K562 (cell line): Measurements from ENCODE around the gene STXBP5L. TPM values are rescaled to one million over a fixed set of nuclear protein-coding genes. Genes with fewer than 3 reads are reported as not detected.

Source experiments
- ATAC-seq: fragments of 200-7000 bp; cut with Tn5 transposase; 3 replicates; pipeline ENCODE4 v1.9.1; 2020; ENCODE audit warnings: moderate library complexity
- BruUV-seq: library from RNA; stranded (reverse); fragments of 400-500 nt; replicated peaks from 2 replicates; lab custom pipeline; 2021; lab: Mats Ljungman, UMichigan
- CTCF ChIA-PET: fragments of 300-600 bp; formaldehyde crosslinking; extraction: SDS; loops from one replicate; lab custom pipeline; 2021; ENCODE audit warnings: low intra/inter-chr PET ratio; lab: Yijun Ruan, JAX
- POLR2A ChIA-PET: fragments of 300-600, 350-650 bp; sonication (Branson Sonifier 250); formaldehyde crosslinking; extraction: SDS; loops from one replicate; lab custom pipeline; 2021; ENCODE audit warnings: antibody characterized with exemption, inconsistent platforms; lab: Yijun Ruan, JAX
- DNase-seq, 4 experiments: peaks; one replicate each; pipeline versions ENCODE4 v3.0.0 to v3.0.0-alpha.2; 2011 to 2018; ENCODE audit warnings: low spot score in 3 of 4, mixed read lengths in 3 of 4; ENCODE audit errors: extremely low read depth in 1 of 4
- FAIRE-seq: peaks from 2 replicates; lab custom pipeline; 2011; peaks lifted over from hg19 to GRCh38; lab: Jason Lieb, UNC
- H2AFZ ChIP-seq: 2 replicates; pipeline ENCODE4 v1.6.0; 2011; ENCODE audit warnings: low read depth, low read length, control low read depth, inconsistent platforms
- H3K27ac ChIP-seq: fragments of 200-600 bp; 3 replicates; pipeline ENCODE4 v1.8.0; 2011; ENCODE audit warnings: low read depth, mild to moderate bottlenecking, control low read depth, inconsistent platforms, low read length, moderate library complexity, mixed read lengths; ENCODE audit errors: extremely low read depth
- H3K27me3 ChIP-seq, 2 experiments: fragments of 300-600 bp in 1 of 2; 2 replicates in 1 of 2; 3 replicates in 1 of 2; pipeline versions ENCODE4 v1.6.0 to v1.8.0; 2011; ENCODE audit warnings: inconsistent platforms in 2 of 2, low read length in 2 of 2, mild to moderate bottlenecking in 1 of 2, mixed read lengths in 1 of 2, moderate library complexity in 1 of 2; ENCODE audit not compliant: control insufficient read depth in 2 of 2, insufficient read depth in 2 of 2
- H3K36me3 ChIP-seq: fragments of 300-600 bp; 3 replicates; pipeline ENCODE4 v1.8.0; 2011; ENCODE audit warnings: mild to moderate bottlenecking, low read length, inconsistent platforms; ENCODE audit not compliant: control insufficient read depth, insufficient read depth
- H3K4me1 ChIP-seq, 2 experiments: fragments of 200-600 bp in 1 of 2; replicated peaks in 1 of 2; 2 replicates in 1 of 2; 3 replicates in 1 of 2; pipeline versions ENCODE4 v1.5.1 to v1.8.0; 2011; ENCODE audit warnings: inconsistent platforms in 2 of 2, low read length in 2 of 2, mild to moderate bottlenecking in 1 of 2, mixed read lengths in 1 of 2, moderate library complexity in 1 of 2; ENCODE audit not compliant: control insufficient read depth in 2 of 2, insufficient read depth in 2 of 2
- H3K4me2 ChIP-seq: 2 replicates; pipeline ENCODE4 v1.6.1; 2011; ENCODE audit warnings: low read length, control low read depth, inconsistent platforms, mixed read lengths; ENCODE audit not compliant: insufficient read depth
- H3K4me3 ChIP-seq: fragments of 200-600 bp; sonication (generic), shearing (Covaris generic); 2 replicates; pipeline ENCODE4 v1.5.1; 2016; ENCODE audit warnings: control low read depth, inconsistent platforms
- H3K79me2 ChIP-seq: fragments of 200-600 bp; 3 replicates; pipeline ENCODE4 v1.8.0; 2011; ENCODE audit warnings: low read length, inconsistent platforms; ENCODE audit not compliant: control insufficient read depth, insufficient read depth
- H3K9ac ChIP-seq, 2 experiments: 2 replicates each; pipeline versions ENCODE4 v1.6.0 to v1.6.1; 2011; ENCODE audit warnings: low read depth in 2 of 2, low read length in 2 of 2, control low read depth in 1 of 2, inconsistent platforms in 1 of 2, mild to moderate bottlenecking in 1 of 2, mixed read lengths in 1 of 2; ENCODE audit not compliant: insufficient read depth in 1 of 2
- H3K9me1 ChIP-seq: one replicate; pipeline ENCODE4 v1.6.0; 2011; ENCODE audit warnings: inconsistent platforms, mild to moderate bottlenecking, low read length, moderate library complexity; ENCODE audit not compliant: control insufficient read depth, insufficient read depth
- H3K9me3 ChIP-seq: replicated peaks from 2 replicates; pipeline ENCODE4 v1.5.1; 2011; ENCODE audit warnings: low read depth, low read length, inconsistent platforms; ENCODE audit not compliant: control insufficient read depth, insufficient read depth
- H4K20me1 ChIP-seq: replicated peaks from 2 replicates; pipeline ENCODE4 v1.6.1; 2011; ENCODE audit warnings: low read length, inconsistent platforms, mixed read lengths; ENCODE audit not compliant: control insufficient read depth, insufficient read depth
- ARID3A ChIP-seq: IDR thresholded peaks from 2 replicates; pipeline ENCODE4 v1.6.1; 2012; ENCODE audit warnings: low read depth, low read length, improper control_type of control experiment, borderline replicate concordance
- ASH1L ChIP-seq: fragments of 450-650 bp; IDR thresholded peaks from 2 replicates; pipeline ENCODE4 v1.6.1; 2018; ENCODE audit warnings: borderline replicate concordance, mild to moderate bottlenecking, low read depth; ENCODE audit not compliant: partially characterized antibody
- ATF7 ChIP-seq: fragments of 450-650 bp; IDR thresholded peaks from 2 replicates; pipeline ENCODE4 v1.7.1; 2014; ENCODE audit warnings: mild to moderate bottlenecking, moderate library complexity
- CREB3 ChIP-seq: fragments of 450-650 bp; conservative IDR thresholded peaks from 2 replicates; pipeline ENCODE4 v1.6.1; 2016; ENCODE audit warnings: missing genetic modification characterization, low read depth, mild to moderate bottlenecking, missing compliant biosample characterization, moderate library complexity
- EP300 ChIP-seq: IDR thresholded peaks from 2 replicates; pipeline ENCODE4 v1.6.1; 2012; ENCODE audit warnings: low read length, improper control_type of control experiment
- ILK ChIP-seq: fragments of 450-650 bp; IDR thresholded peaks from 2 replicates; pipeline ENCODE4 v1.6.1; 2016; ENCODE audit warnings: missing genetic modification characterization, low read depth, mild to moderate bottlenecking, missing compliant biosample characterization, moderate library complexity, borderline replicate concordance
- KDM2B ChIP-seq: fragments of 250-450 bp; sonication (Bioruptor Pico); IDR thresholded peaks from 2 replicates; pipeline ENCODE4 v1.8.0; 2021; ENCODE audit warnings: mild to moderate bottlenecking, moderate library complexity
- KLF1 ChIP-seq: fragments of 450-650 bp; IDR thresholded peaks from 2 replicates; pipeline ENCODE4 v1.6.1; 2016; ENCODE audit warnings: missing genetic modification characterization, missing compliant biosample characterization
- KLF10 ChIP-seq: fragments of 250-450 bp; sonication (Bioruptor Pico); IDR thresholded peaks from 2 replicates; pipeline ENCODE4 v1.6.1; 2021; ENCODE audit warnings: matching md5 sums
- KLF6 ChIP-seq: fragments of 250-450 bp; sonication (Bioruptor Pico); IDR thresholded peaks from 2 replicates; pipeline ENCODE4 v1.4.0; 2020; ENCODE audit warnings: mild to moderate bottlenecking, moderate library complexity, borderline replicate concordance
- MCM3 ChIP-seq: fragments of 450-650 bp; IDR thresholded peaks from 2 replicates; pipeline ENCODE4 v1.6.1; 2016
- MTF1 ChIP-seq: fragments of 250-450 bp; sonication (Bioruptor Pico); IDR thresholded peaks from 2 replicates; pipeline ENCODE4 v1.9.0; 2021; ENCODE audit warnings: moderate library complexity, mild to moderate bottlenecking, inconsistent platforms, borderline replicate concordance
- NCOA6 ChIP-seq: fragments of 450-650 bp; IDR thresholded peaks from 2 replicates; pipeline ENCODE4 v1.6.1; 2017; ENCODE audit warnings: mild to moderate bottlenecking
- PRPF4 ChIP-seq: fragments of 200-400 bp; formaldehyde crosslinking; IDR thresholded peaks from one replicate; pipeline ENCODE4 v1.6.1; 2017; ENCODE audit warnings: low read length, low read depth, mild to moderate bottlenecking; ENCODE audit not compliant: insufficient read depth, poor library complexity, severe bottlenecking
- RBBP5 ChIP-seq: fragments of 200-600 bp; sonication (generic); IDR thresholded peaks from 2 replicates; pipeline ENCODE4 v1.6.1; 2012; ENCODE audit warnings: borderline replicate concordance, mild to moderate bottlenecking, low read length, control low read depth, inconsistent platforms; ENCODE audit not compliant: insufficient read depth, poor library complexity, severe bottlenecking
- RFX7 ChIP-seq: fragments of 250-450 bp; sonication (Bioruptor Pico); IDR thresholded peaks from 2 replicates; pipeline ENCODE4 v1.5.1; 2021; ENCODE audit warnings: mild to moderate bottlenecking
- SRF ChIP-seq, 2 experiments: fragments of 250-450, 450-650 bp in 1 of 2; sonication (Bioruptor Pico) in 1 of 2; sonication (generic) in 1 of 2; formaldehyde crosslinking; IDR thresholded peaks; 2 replicates each; pipeline versions ENCODE4 v1.5.0 to v1.5.1; 2020 to 2022; ENCODE audit warnings: mild to moderate bottlenecking in 1 of 2, missing genetic modification reagents in 1 of 2
- ZNF445 ChIP-seq: fragments of 250-450 bp; sonication (Bioruptor Pico); IDR thresholded peaks from 2 replicates; pipeline ENCODE4 v1.4.0; 2020; ENCODE audit warnings: low read depth, mild to moderate bottlenecking, moderate library complexity
- ZNF551 ChIP-seq: fragments of 250-450 bp; sonication (Bioruptor Pico); IDR thresholded peaks from 2 replicates; pipeline ENCODE4 v1.5.0; 2021; ENCODE audit warnings: mild to moderate bottlenecking, moderate library complexity
- WGBS: fragments of 100-300 bp; shearing (Covaris generic); methylation state at CpG from one replicate; pipeline ENCODE4 v1.1.6; 2016; ENCODE audit warnings: low coverage, mixed read lengths; ENCODE audit not compliant: insufficient coverage; ENCODE audit errors: missing lambda C conversion rate; 5-methylcytosine and 5-hydroxymethylcytosine counted together
- in situ Hi-C: fragments of 300-500 bp; cut with MboI; formaldehyde crosslinking; loops from 4 replicates; pipeline ENCODE4 v1.15.0; 2018; ENCODE audit warnings: inconsistent platforms, mixed read lengths
- intact Hi-C: fragments of 100-400 bp; cut with micrococcal nuclease; formaldehyde crosslinking; loops from 2 replicates; pipeline ENCODE4 v1.14.2; 2022
- polyA plus RNA-seq, 8 experiments: library from polyadenylated mRNA; depleted of rRNA in 4 of 8; stranded (reverse) in 5 of 8; unstranded in 3 of 8; fragments of >200 nt; fragmentation: Nextera tagmentation in 2 of 8; fragmentation: Illumina TruSeq in 1 of 8; extraction: Ambion mirVana in 2 of 8; extraction: Trizol in 1 of 8; gene quantifications; 2 replicates each; pipeline versions ENCODE4 v1.2.1 to v1.2.3, GENCODE V29; 2011 to 2014; ENCODE audit warnings: inconsistent platforms in 1 of 8, missing spikeins in 1 of 8
- total RNA-seq, 7 experiments: library from RNA; depleted of rRNA in 6 of 7; stranded (reverse); fragments of >200 nt in 6 of 7; fragmentation: Illumina TruSeq in 2 of 7; extraction: Trizol in 2 of 7; gene quantifications; 2 replicates each; pipeline versions ENCODE4 v1.2.1 to v1.2.3, GENCODE V29; 2011 to 2021; ENCODE audit warnings: low replicate concordance in 1 of 7

The STXBP5L gene
- total and polyA plus RNA-seq, 9 of the 15 experiments (the other 6 are each of a cell fraction or from before 2014, with no cell fraction given) = 0.03 to 0.04 (median 0.03) TPM; not detected in 6

GRCh38 chr3:121436641-121437040 lies 528.6 kb downstream of the STXBP5L start (continued):
- TF ChIP-seq RFX7 (CRISPR knock-in tag) (no peak), ILK (tag) (no peak), ATF7 (no peak), KLF1 (tag) (no peak), EP300 (no peak)

DNA sequence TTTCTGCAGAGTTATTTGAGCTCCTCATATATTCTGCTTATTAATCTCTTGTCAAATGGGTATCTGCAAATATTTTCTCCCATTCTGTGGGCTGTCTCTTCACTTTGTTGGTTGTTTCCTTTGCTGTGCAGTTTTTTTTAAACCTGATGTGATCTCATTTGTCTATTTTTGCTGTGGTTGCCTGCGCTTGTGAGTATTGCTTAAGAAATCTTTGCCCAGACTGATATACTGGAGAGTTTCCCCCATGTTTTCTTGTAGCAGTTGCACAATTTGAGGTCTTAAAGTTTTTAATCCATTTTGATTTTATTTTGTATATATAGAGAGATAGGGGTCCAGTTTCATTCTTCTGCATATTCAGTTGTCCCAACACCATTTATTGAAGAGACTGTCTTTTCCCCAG lies 535.5 kb downstream of the STXBP5L start:
- Histone ChIP-seq H3K27ac (no peak overlapping the region), H3K79me2 (no peaks in the 10 kb centered on the region), H3K9ac (no peak overlapping the region), H3K4me3 (no peak overlapping the region), H3K36me3 (peaks cover 27% of the 10 kb centered on the region; the same call in 2 of the 3 replicates), H3K27me3 (no peaks in the 10 kb centered on the region), H3K9me3 (no peaks in the 10 kb centered on the region), H3K4me2 (no peak overlapping the region), H3K9me1 (no peaks in the 10 kb centered on the region), H3K4me1 (no peaks in the 10 kb centered on the region), H4K20me1 (no peaks in the 10 kb centered on the region), H2AFZ (no peak overlapping the region)
- no peak for ATAC-seq
- POLR2A ChIA-PET = no interaction called here
- in situ Hi-C loops (no loop called here), intact Hi-C loops (no loop called here)
- no peak for FAIRE-seq
- CTCF ChIA-PET = no interaction called here
- no peak for TF ChIP-seq ZNF445 (CRISPR knock-in tag)
- no peak for TF ChIP-seq MCM3
- no peak for TF ChIP-seq ARID3A
- no peak for TF ChIP-seq SRF (CRISPR knock-in tag; IDR thresholded peaks at IDR 0.05)
- TF ChIP-seq PRPF4 = no peak
- no peak for TF ChIP-seq KLF10 (CRISPR knock-in tag)
- TF ChIP-seq RBBP5 = no peak
- TF ChIP-seq ASH1L = no peak
- TF ChIP-seq NCOA6 = no peak
- no peak for TF ChIP-seq KDM2B (CRISPR knock-in tag)
- TF ChIP-seq MTF1 (CRISPR knock-in tag) = no peak
- no peak for TF ChIP-seq KLF6 (CRISPR knock-in tag)
- TF ChIP-seq CREB3 (tag) = no peak
- TF ChIP-seq ZNF551 (CRISPR knock-in tag) = no peak
- BruUV-seq = no TSS peak
- no peak for DNase-seq
- WGBS = 83% methylated on average over 1 of the region's 1 CpG
